K562 (cell line): ENCODE data around the gene UNKL. TPM values are rescaled to one million over a fixed set of nuclear protein-coding genes. Genes with fewer than 3 reads are reported as not detected.

Experiments used
- ATF7 ChIP-seq: fragments of 450-650 bp; IDR thresholded peaks from 2 replicates; pipeline ENCODE4 v1.7.1; 2014; ENCODE audit warnings: mild to moderate bottlenecking, moderate library complexity
- CCAR2 ChIP-seq: fragments of 200-400 bp; formaldehyde crosslinking; IDR thresholded peaks from 2 replicates; pipeline ENCODE4 v1.6.1; 2017; ENCODE audit warnings: mild to moderate bottlenecking, low read depth, low read length
- GATAD2A ChIP-seq: fragments of 450-650 bp; IDR thresholded peaks from 2 replicates; pipeline ENCODE4 v1.6.1; 2017
- KLF1 ChIP-seq: fragments of 450-650 bp; IDR thresholded peaks from 2 replicates; pipeline ENCODE4 v1.6.1; 2016; ENCODE audit warnings: missing genetic modification characterization, missing compliant biosample characterization
- MAZ ChIP-seq, 2 experiments: fragments of 450-650 bp in 1 of 2; sonication (generic) in 1 of 2; formaldehyde crosslinking; IDR thresholded peaks in 1 of 2; conservative IDR thresholded peaks in 1 of 2; 2 replicates each; pipeline versions ENCODE4 v1.4.0 to v1.5.0; 2020; ENCODE audit warnings: mild to moderate bottlenecking in 1 of 2, missing genetic modification reagents in 1 of 2
- MCM3 ChIP-seq: fragments of 450-650 bp; IDR thresholded peaks from 2 replicates; pipeline ENCODE4 v1.6.1; 2016
- MLLT1 ChIP-seq, 2 experiments: fragments of 450-650 bp; IDR thresholded peaks; 2 replicates each; pipeline ENCODE4 v1.6.1; 2016
- MXI1 ChIP-seq: IDR thresholded peaks from 2 replicates; pipeline ENCODE4 v1.6.1; 2011; ENCODE audit warnings: low read depth, mild to moderate bottlenecking, improper control_type of control experiment, low read length
- MYC ChIP-seq, 2 experiments: fragments of 250-450 bp in 1 of 2; sonication (Bioruptor Pico) in 1 of 2; IDR thresholded peaks; 2 replicates each; pipeline versions ENCODE4 v1.5.1 to v1.6.1; 2012 to 2021; ENCODE audit warnings: low read depth in 2 of 2, borderline replicate concordance in 1 of 2, improper control_type of control experiment in 1 of 2, low read length in 1 of 2, mild to moderate bottlenecking in 1 of 2, moderate library complexity in 1 of 2
- NCOA2 ChIP-seq, 2 experiments: fragments of 450-650 bp; IDR thresholded peaks; 2 replicates each; pipeline ENCODE4 v1.6.1; 2018; ENCODE audit warnings: mild to moderate bottlenecking in 2 of 2, moderate library complexity in 1 of 2; ENCODE audit not compliant: partially characterized antibody in 2 of 2
- RFX7 ChIP-seq: fragments of 250-450 bp; sonication (Bioruptor Pico); IDR thresholded peaks from 2 replicates; pipeline ENCODE4 v1.5.1; 2021; ENCODE audit warnings: mild to moderate bottlenecking
- RHOXF2B ChIP-seq: fragments of 250-450 bp; sonication (Bioruptor Pico); conservative IDR thresholded peaks from 2 replicates; pipeline ENCODE4 v1.5.1; 2021
- SRSF3 ChIP-seq: fragments of 200-400 bp; formaldehyde crosslinking; IDR thresholded peaks from 2 replicates; pipeline ENCODE4 v1.6.1; 2016; ENCODE audit warnings: mild to moderate bottlenecking, low read length, moderate library complexity; ENCODE audit not compliant: insufficient read depth
- UBTF ChIP-seq, 2 experiments: IDR thresholded peaks; 2 replicates each; pipeline ENCODE4 v1.6.1; 2012; ENCODE audit warnings: improper control_type of control experiment in 2 of 2, low read depth in 2 of 2, low read length in 2 of 2, borderline replicate concordance in 1 of 2
- USF2 ChIP-seq: sonication (generic); formaldehyde crosslinking; IDR thresholded peaks from 2 replicates; pipeline ENCODE4 v1.5.0; 2020; ENCODE audit warnings: missing genetic modification reagents
- ZBTB33 ChIP-seq: sonication (generic); formaldehyde crosslinking; IDR thresholded peaks from 2 replicates; pipeline ENCODE4 v1.8.1; 2023; ENCODE audit warnings: mild to moderate bottlenecking, missing genetic modification reagents
- ZNF395 ChIP-seq: fragments of 200-800 bp; sonication (Bioruptor generic); IDR thresholded peaks from 2 replicates; pipeline ENCODE4 v1.6.1; 2017; ENCODE audit warnings: missing genetic modification characterization, missing compliant biosample characterization
- ZNF699 ChIP-seq: fragments of 250-450 bp; sonication (Bioruptor Pico); IDR thresholded peaks from 2 replicates; pipeline ENCODE4 v1.8.0; 2021; ENCODE audit warnings: mild to moderate bottlenecking, moderate library complexity; ENCODE audit not compliant: insufficient replicate concordance
- polyA plus RNA-seq, 8 experiments: library from polyadenylated mRNA; depleted of rRNA in 4 of 8; stranded (reverse) in 5 of 8; unstranded in 3 of 8; fragments of >200 nt; fragmentation: Nextera tagmentation in 2 of 8; fragmentation: Illumina TruSeq in 1 of 8; extraction: Ambion mirVana in 2 of 8; extraction: Trizol in 1 of 8; gene quantifications; 2 replicates each; pipeline versions ENCODE4 v1.2.1 to v1.2.3, GENCODE V29; 2011 to 2014; ENCODE audit warnings: inconsistent platforms in 1 of 8, missing spikeins in 1 of 8
- total RNA-seq, 7 experiments: library from RNA; depleted of rRNA in 6 of 7; stranded (reverse); fragments of >200 nt in 6 of 7; fragmentation: Illumina TruSeq in 2 of 7; extraction: Trizol in 2 of 7; gene quantifications; 2 replicates each; pipeline versions ENCODE4 v1.2.1 to v1.2.3, GENCODE V29; 2011 to 2021; ENCODE audit warnings: low replicate concordance in 1 of 7

UNKL gene
- total and polyA plus RNA-seq, 9 of the 15 experiments (the other 6 are each of a cell fraction or from before 2014, with no cell fraction given), result 0.37 to 30.2 (median 5.1) TPM

- TF ChIP-seq UBTF (IDR thresholded peaks at IDR 0.05; ENCODE audit: borderline replicate concordance in 1 of 2, low read depth in 2 of 2, low read length in 2 of 2), result no peak
- no peak for TF ChIP-seq SRSF3
- peak; percentile 59; the same call in 1 of the 2 replicates for TF ChIP-seq MYC (IDR thresholded peaks at IDR 0.05; ENCODE audit: low read depth, low read length)
- no peak for TF ChIP-seq MYC (CRISPR knock-in tag; IDR thresholded peaks at IDR 0.05; ENCODE audit: borderline replicate concordance, low read depth)
- TF ChIP-seq RHOXF2B, result no peak
- TF ChIP-seq ATF7, result peak; percentile 65; the same call in 1 of the 2 replicates
- no peak for TF ChIP-seq MLLT1 (IDR thresholded peaks at IDR 0.05)
- TF ChIP-seq KLF1 (tag), result peak; percentile 93
- TF ChIP-seq ZNF395, result no peak
- TF ChIP-seq ZBTB33 (CRISPR knock-in tag), result 0 out of 2 replicates have a peak, but pooled peaks have one; percentile 29
- no peak for TF ChIP-seq ZNF699
- no peak for TF ChIP-seq GATAD2A
- no peak for TF ChIP-seq RFX7 (CRISPR knock-in tag)
- TF ChIP-seq NCOA2 (IDR thresholded peaks at IDR 0.05; ENCODE audit: partially characterized antibody in 2 of 2), result no peak
- TF ChIP-seq MXI1, result peak; percentile 81
- no peak for TF ChIP-seq MCM3
- TF ChIP-seq USF2 (CRISPR knock-in tag), result peak; percentile 95
- no peak for TF ChIP-seq CCAR2
- TF ChIP-seq MAZ (CRISPR knock-in tag; conservative IDR thresholded peaks at IDR 0.05 in 1 of 2, IDR thresholded peaks at IDR 0.05 in 1 of 2), result peak; percentile 31 to 90; a peak in 3 of 4 replicates
Observed at GRCh38 chr16:1351582-1352362, 62.7 kb downstream of the UNKL start, which contains the start of the genes GNPTG and TSR3 (continued).
